B cell (primary cell): ENCODE results near the gene LDHA. TPM values are rescaled to one million over a fixed set of nuclear protein-coding genes. Genes with fewer than 3 reads are reported as not detected.

Experiments used
- ATAC-seq: fragments of 200-7000 bp; cut with Tn5 transposase; one replicate; pipeline ENCODE4 v1.10.0; 2021; ENCODE audit warnings: low read depth, mild to moderate bottlenecking, moderate number of reproducible peaks, moderate library complexity
- CTCF ChIA-PET: fragments of 350-600 bp; sonication (Branson Sonifier 250); formaldehyde crosslinking; loops from one replicate; lab custom pipeline; 2021; ENCODE audit warnings: antibody characterized with exemption, inconsistent platforms; lab: Charles Lee
- POLR2A ChIA-PET: fragments of 350-600 bp; sonication (Branson Sonifier 250); formaldehyde crosslinking; loops from one replicate; lab custom pipeline; 2021; ENCODE audit warnings: antibody characterized with exemption; lab: Charles Lee
- DNase-seq: peaks from one replicate; pipeline ENCODE4 v3.0.0; 2013
- H2AFZ ChIP-seq: 2 replicates; pipeline ENCODE4 v1.6.1; 2012; ENCODE audit warnings: mild to moderate bottlenecking, low read depth, low read length; ENCODE audit not compliant: insufficient read depth, poor library complexity, severe bottlenecking
- H3K27ac ChIP-seq, 2 donors: 1 replicate in 1 of 2; 2 replicates in 1 of 2; pipeline ENCODE4 v1.5.1; 2012 to 2013; ENCODE audit warnings: low read length in 2 of 2, mild to moderate bottlenecking in 2 of 2, moderate library complexity in 1 of 2
- H3K27me3 ChIP-seq, 4 experiments: fragments of 200-600 bp in 1 of 4; sonication (generic) in 1 of 4; replicated peaks in 1 of 4; 1 replicate in 2 of 4; 2 replicates in 2 of 4; pipeline versions ENCODE4 v1.6.1 to v1.7.0; 2013 to 2016; ENCODE audit warnings: low read length in 3 of 4, mild to moderate bottlenecking in 2 of 4, mixed read lengths in 1 of 4, moderate library complexity in 1 of 4; ENCODE audit not compliant: insufficient read depth in 4 of 4, control insufficient read depth in 3 of 4; ENCODE audit errors: control extremely low read depth in 1 of 4
- H3K36me3 ChIP-seq, 2 experiments: replicated peaks in 1 of 2; 1 replicate in 1 of 2; 2 replicates in 1 of 2; pipeline versions ENCODE4 v1.6.1 to v1.7.1; 2013; ENCODE audit warnings: low read length in 1 of 2; ENCODE audit not compliant: insufficient read depth in 2 of 2, control insufficient read depth in 1 of 2; ENCODE audit errors: control extremely low read depth in 1 of 2, extremely low read depth in 1 of 2
- H3K4me1 ChIP-seq, 2 donors: fragments of 200-600 bp in 1 of 2; sonication (generic) in 1 of 2; 1 replicate in 1 of 2; 2 replicates in 1 of 2; pipeline versions ENCODE4 v1.5.1 to v1.6.1; 2013 to 2017; ENCODE audit warnings: low read length in 2 of 2; ENCODE audit not compliant: control insufficient read depth in 2 of 2, insufficient read depth in 2 of 2
- H3K4me2 ChIP-seq: replicated peaks from 2 replicates; pipeline ENCODE3; 2012; ENCODE audit warnings: mild to moderate bottlenecking, low read depth, low read length; ENCODE audit not compliant: poor library complexity, severe bottlenecking
- H3K4me3 ChIP-seq, 5 experiments: fragments of 200-600 bp in 1 of 5; sonication (generic) in 1 of 5; 1 replicate in 3 of 5; 2 replicates in 2 of 5; pipeline versions ENCODE4 v1.5.1 to v1.7.0; 2011 to 2016; ENCODE audit warnings: low read length in 4 of 5, mild to moderate bottlenecking in 4 of 5, low read depth in 2 of 5, control low read depth in 1 of 5, moderate library complexity in 1 of 5; ENCODE audit not compliant: insufficient read depth in 1 of 5; ENCODE audit errors: control extremely low read depth in 1 of 5, extremely low read depth in 1 of 5
- H3K79me2 ChIP-seq: fragments of 200-600 bp; sonication (generic); one replicate; pipeline ENCODE4 v1.6.0; 2016; ENCODE audit warnings: low read length; ENCODE audit not compliant: control insufficient read depth, insufficient read depth
- H3K9ac ChIP-seq: fragments of 200-600 bp; sonication (generic); 2 replicates; pipeline ENCODE4 v1.6.1; 2017; ENCODE audit warnings: mild to moderate bottlenecking, low read length, moderate library complexity
- H3K9me3 ChIP-seq, 3 donors: one replicate each; pipeline versions ENCODE4 v1.6.1 to v1.7.1; 2013; ENCODE audit warnings: low read length in 2 of 3; ENCODE audit not compliant: control insufficient read depth in 2 of 3, insufficient read depth in 1 of 3; ENCODE audit errors: control extremely low read depth in 1 of 3
- H4K20me1 ChIP-seq: 2 replicates; pipeline ENCODE4 v1.6.0; 2012; ENCODE audit warnings: mild to moderate bottlenecking, low read length; ENCODE audit not compliant: insufficient read depth, control insufficient read depth, poor library complexity, severe bottlenecking
- H3K27ac Mint-ChIP-seq: one replicate; pipeline ENCODE4 v1.8.0; 2021; ENCODE audit warnings: mixed read lengths
- H3K27me3 Mint-ChIP-seq: one replicate; pipeline ENCODE4 v1.8.0; 2021; ENCODE audit warnings: mixed read lengths
- H3K4me1 Mint-ChIP-seq: one replicate; pipeline ENCODE4 v1.8.0; 2021; ENCODE audit warnings: mixed read lengths
- H3K4me3 Mint-ChIP-seq: one replicate; pipeline ENCODE4 v1.8.0; 2021; ENCODE audit warnings: mixed read lengths
- H3K9me3 Mint-ChIP-seq: one replicate; pipeline ENCODE4 v1.8.0; 2022; ENCODE audit warnings: mixed read lengths; ENCODE audit not compliant: insufficient read depth
- EZH2 ChIP-seq: IDR thresholded peaks from 2 replicates; pipeline ENCODE4 v1.6.1; 2012; ENCODE audit warnings: borderline replicate concordance, low read depth, mild to moderate bottlenecking, moderate library complexity, low read length; ENCODE audit not compliant: insufficient read depth, poor library complexity, severe bottlenecking
- WGBS: methylation state at CpG from one replicate; pipeline ENCODE4 v1.1.5; 2013; ENCODE audit warnings: missing lambda C conversion rate; ENCODE audit not compliant: insufficient coverage; 5-methylcytosine and 5-hydroxymethylcytosine counted together
- intact Hi-C: fragments of 100-400 bp; cut with micrococcal nuclease; formaldehyde crosslinking; loops from one replicate; pipeline ENCODE4 v1.10.0; 2022
- polyA plus RNA-seq: library from polyadenylated mRNA; depleted of rRNA; stranded (reverse); fragments of >200 nt; gene quantifications from 2 replicates; pipeline ENCODE4 v1.2.3, GENCODE V29; 2012
- total RNA-seq, 2 donors: library from RNA; stranded (reverse); fragments of 120-200 nt in 1 of 2; gene quantifications; 1 replicate in 1 of 2; 2 replicates in 1 of 2; pipeline versions ENCODE4 v1.2.3 to v1.2.4, GENCODE V29; 2013 to 2022
- TF ChIP-seq, protein P1 (sequence below): fragments of 200-600 bp; IDR thresholded peaks from one replicate; pipeline ENCODE4 v1.8.0; 2022; ENCODE audit warnings: antibody characterized with exemption, mild to moderate bottlenecking

Gene LDHA
- total and polyA plus RNA-seq, 2 donors (not counting 1 experiment from before 2014, with no cell fraction given): 91.2 to 113 TPM

DNA sequence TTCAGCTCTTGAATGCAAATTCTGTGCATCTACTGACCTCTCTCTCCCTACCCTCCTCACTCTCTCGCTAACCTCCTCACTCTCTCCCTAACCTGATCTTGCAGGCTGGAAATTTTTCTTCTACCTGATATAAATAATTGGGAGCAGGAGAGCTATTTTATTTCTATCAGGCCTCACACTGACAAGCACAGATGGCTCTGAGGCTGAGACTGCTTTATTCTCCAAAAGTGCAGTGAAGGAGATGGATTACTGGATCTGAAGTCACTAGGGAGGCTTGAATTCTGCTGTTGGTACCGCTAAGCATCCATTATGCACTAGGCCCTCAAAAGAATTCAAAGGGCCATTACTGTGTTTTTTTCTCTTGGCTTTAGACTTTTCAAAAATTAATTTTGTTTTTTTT, 19.4 kb upstream of the LDHA start:
- H4K20me1 ChIP-seq: no peaks in the 10 kb centered on the region
- no peaks in the 10 kb centered on the region for H3K4me1 ChIP-seq
- no peak overlapping the region for H3K9ac ChIP-seq
- Mint-ChIP-seq H3K27ac (no peak overlapping the region), H3K27me3 (no peaks in the 10 kb centered on the region), H3K9me3 (no peaks in the 10 kb centered on the region), H3K4me1 (no peaks in the 10 kb centered on the region), H3K4me3 (no peak overlapping the region)
- no peak overlapping the region for H2AFZ ChIP-seq
- no peak overlapping the region for H3K4me3 ChIP-seq
- no CpG with 5 or more reads among the region's 2 CpGs for WGBS
- H3K27me3 ChIP-seq: no peaks in the 10 kb centered on the region
- CTCF ChIA-PET: interaction anchor here (0.6 kb wide), 1 partner anchor 17 kb away, joined by 3 read pairs; no protein-coding TSS in a partner anchor
- no peak overlapping the region for H3K4me2 ChIP-seq
- POLR2A ChIA-PET: no interaction called here
- no peaks in the 10 kb centered on the region for H3K9me3 ChIP-seq
- TF ChIP-seq, protein P1, sequence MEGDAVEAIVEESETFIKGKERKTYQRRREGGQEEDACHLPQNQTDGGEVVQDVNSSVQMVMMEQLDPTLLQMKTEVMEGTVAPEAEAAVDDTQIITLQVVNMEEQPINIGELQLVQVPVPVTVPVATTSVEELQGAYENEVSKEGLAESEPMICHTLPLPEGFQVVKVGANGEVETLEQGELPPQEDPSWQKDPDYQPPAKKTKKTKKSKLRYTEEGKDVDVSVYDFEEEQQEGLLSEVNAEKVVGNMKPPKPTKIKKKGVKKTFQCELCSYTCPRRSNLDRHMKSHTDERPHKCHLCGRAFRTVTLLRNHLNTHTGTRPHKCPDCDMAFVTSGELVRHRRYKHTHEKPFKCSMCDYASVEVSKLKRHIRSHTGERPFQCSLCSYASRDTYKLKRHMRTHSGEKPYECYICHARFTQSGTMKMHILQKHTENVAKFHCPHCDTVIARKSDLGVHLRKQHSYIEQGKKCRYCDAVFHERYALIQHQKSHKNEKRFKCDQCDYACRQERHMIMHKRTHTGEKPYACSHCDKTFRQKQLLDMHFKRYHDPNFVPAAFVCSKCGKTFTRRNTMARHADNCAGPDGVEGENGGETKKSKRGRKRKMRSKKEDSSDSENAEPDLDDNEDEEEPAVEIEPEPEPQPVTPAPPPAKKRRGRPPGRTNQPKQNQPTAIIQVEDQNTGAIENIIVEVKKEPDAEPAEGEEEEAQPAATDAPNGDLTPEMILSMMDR: no peak
- TF ChIP-seq EZH2: no peak
- ATAC-seq (no peak), DNase-seq (no peak)
- no peaks in the 10 kb centered on the region for H3K79me2 ChIP-seq
- no peak overlapping the region for H3K27ac ChIP-seq
- no peaks in the 10 kb centered on the region for H3K36me3 ChIP-seq
- intact Hi-C loops: no loop called here

DNA sequence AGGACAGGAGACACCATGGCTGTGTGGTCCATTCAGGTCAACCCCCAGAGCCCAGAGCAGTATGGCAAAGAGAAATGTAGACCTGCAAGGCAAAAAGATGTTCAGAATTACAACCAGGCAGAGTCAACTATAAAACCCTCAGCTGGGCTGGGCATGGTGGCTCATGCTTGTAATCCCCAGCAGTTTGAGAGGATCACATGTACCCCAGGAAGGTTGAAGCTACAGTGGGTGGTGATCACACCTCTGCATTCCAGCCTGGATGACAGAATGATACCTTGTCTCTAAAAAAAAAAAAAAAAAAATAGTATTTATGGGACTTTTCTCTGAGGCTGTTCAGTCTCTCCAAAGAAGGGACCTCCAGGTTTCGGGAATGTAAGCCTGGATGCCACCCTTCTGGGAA, 18.4 kb upstream of the LDHA start:
- H3K27ac ChIP-seq: no peak overlapping the region
- no peaks in the 10 kb centered on the region for H3K9me3 ChIP-seq
- Mint-ChIP-seq H3K4me1 (no peaks in the 10 kb centered on the region), H3K27me3 (no peaks in the 10 kb centered on the region), H3K27ac (no peak overlapping the region), H3K9me3 (no peaks in the 10 kb centered on the region), H3K4me3 (no peak overlapping the region)
- H3K36me3 ChIP-seq: no peaks in the 10 kb centered on the region
- H2AFZ ChIP-seq: no peak overlapping the region
- ATAC-seq: no peak
- WGBS: 86% methylated on average over 1 of the region's 1 CpG
- H3K27me3 ChIP-seq: no peaks in the 10 kb centered on the region
- H3K4me3 ChIP-seq: no peak overlapping the region
- H3K79me2 ChIP-seq: no peaks in the 10 kb centered on the region
- POLR2A ChIA-PET: no interaction called here
- CTCF ChIA-PET: interaction anchor here (0.6 kb wide), 1 partner anchor 1190 kb away, joined by 4 read pairs; no protein-coding TSS in a partner anchor
- no peak overlapping the region for H3K4me2 ChIP-seq
- H3K4me1 ChIP-seq: no peaks in the 10 kb centered on the region
- no peak overlapping the region for H3K9ac ChIP-seq
- no peak for DNase-seq
- intact Hi-C loops: no loop called here
- TF ChIP-seq, protein P1: no peak
- TF ChIP-seq EZH2: no peak
- no peaks in the 10 kb centered on the region for H4K20me1 ChIP-seq
